CD1c-positive myeloid dendritic cell (primary cell): ENCODE measurements around the gene PSORS1C1.
"Not testable (repeated sequence)": the region's sequence is repeated elsewhere in the genome, so short reads cannot be mapped to it uniquely, and the experiment has no call there.

Experiments used
- DNase-seq: peaks from one replicate; pipeline ENCODE4 v3.0.0-alpha.2; 2016; ENCODE audit errors: extremely low spot score

The PSORS1C1 gene

DNA sequence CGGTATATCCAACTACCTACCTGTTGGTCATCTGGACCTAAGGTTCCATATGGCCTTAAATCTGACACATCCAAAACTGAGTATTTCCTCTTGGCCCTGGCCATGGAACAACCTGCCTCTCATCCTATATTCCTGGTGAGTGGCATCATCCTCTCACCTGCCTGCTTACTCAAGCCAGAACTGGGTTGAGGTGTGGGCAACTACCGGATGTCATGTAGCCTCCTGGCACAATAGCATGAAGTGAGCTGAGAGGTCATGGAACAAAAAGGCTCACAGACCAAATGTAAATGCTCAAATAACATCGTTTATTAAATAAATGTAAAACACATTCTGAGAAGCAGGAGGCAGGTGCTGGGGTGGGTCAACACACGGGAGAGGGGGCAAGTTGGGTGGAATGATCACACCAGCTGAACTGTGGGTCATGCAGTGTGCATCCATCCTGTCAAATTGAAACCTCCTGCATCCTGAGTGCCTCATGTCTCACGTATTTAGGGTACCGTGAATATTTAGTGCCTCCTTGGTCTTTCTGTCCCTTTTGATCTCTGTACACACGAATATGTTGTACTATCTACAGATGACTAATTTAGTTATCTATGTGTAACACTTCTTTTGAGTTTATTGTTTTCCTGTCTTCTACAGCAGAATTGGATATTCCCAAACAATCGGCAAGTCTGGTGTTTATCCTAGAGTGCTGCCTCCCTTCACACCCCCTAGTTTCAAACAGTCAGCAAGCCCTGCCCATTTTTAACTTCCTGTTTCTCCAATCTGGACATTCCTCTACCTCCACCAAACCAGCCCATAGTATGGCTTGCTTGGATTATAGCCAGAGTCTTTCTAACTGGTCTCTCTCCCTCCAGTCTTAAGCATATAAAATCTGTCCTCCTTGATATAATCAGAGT is 63.8 kb downstream of the PSORS1C1 start:
- no peak for DNase-seq

DNA sequence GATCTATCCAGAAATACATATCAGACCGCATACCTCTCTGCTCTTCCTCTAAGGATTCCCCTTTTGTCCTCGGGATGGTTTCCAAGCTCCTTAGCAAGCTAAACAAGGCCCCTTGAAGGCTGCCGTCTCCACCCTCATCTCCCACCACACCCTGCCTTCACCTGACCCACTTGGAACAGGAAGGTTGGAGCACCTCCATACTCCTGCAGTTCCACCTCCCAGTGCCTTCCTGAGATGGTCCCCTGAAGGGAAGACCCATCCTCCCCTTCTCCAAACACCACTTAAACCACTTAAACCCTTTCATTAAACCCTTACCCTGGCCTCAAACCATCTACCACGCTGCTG is 64.4 kb downstream of the PSORS1C1 start:
- DNase-seq = no peak

DNA sequence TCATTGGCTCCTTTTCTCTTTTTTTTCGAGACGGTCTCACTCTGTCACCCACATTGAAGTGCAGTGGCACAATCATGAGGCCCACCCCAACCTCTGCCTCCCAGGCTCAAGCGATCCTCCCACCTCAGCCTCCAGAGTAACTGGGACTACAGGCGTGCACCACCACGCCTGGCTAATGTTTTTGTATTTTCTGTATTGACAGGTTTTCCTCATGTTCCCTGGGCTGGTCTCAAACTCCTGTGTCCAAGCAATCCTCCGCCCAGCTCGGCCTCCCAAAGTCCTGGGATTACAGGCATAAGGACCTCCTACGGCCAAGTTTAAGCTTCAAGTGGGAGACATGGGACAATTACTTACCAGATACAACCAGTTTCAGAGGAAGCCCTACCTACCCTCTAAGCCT is 65.3 kb downstream of the PSORS1C1 start:
- DNase-seq = no peak

DNA sequence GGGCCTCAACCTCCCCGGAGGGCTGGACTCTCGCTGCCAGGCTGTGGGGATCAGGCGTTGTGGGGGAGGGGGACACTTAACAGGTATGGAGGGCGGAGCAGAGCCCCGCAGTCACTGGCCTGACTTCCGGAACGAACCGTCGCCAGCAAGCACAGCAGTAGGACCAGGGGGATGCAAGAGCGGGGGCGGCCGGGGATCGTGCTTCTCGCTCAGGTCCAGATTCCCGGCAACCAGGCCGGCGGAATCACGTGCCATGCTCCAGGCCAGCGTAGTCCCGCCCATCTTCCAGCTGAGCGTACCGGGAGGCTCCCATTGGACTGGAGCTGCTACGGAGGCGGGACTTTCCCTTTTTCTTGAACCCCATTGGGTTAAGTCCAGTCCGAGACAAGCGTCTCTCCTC is 65.9 kb downstream of the PSORS1C1 start:
- DNase-seq = peak; percentile 78

DNA sequence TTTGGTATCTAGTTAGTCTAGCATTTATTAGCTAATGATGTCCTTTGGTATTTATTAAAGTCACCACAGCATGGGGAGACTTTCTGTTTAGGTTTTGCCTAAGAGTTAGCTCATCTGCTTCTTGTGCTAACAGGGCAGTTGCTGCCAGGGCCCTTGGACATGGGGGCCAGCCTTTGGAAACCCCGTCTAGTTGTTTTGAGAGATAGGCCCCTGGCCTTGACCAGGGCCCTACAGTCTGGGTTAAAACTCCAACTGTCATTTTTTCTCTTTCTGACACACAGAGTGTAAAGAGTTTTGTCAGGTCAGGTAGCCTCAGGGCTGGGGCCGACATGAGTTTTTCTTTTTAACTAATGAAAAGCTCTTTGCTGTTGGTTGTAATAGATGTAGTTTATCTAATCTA is 68.7 kb downstream of the PSORS1C1 start:
- not testable (repeated sequence) for DNase-seq

DNA sequence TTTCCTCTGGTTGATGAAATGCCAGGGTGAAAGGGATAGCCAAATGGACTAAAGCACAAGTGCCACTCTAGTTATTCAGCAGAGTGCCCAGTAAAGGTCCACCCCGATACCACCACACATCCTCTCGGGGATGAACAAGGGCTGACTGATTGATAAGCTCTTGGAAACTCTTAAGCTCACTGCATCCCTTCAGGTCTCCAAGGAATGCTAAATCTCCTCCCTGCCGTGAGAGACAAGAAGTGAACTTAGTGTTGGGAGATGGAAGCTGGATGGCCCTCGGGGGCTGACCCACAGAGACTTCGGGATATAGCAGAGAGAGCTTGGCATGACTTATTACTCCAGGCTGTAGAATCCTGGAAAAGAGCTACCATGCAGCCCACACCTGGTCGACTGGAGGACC is 69.3 kb downstream of the PSORS1C1 start:
- not testable (repeated sequence) for DNase-seq

DNA sequence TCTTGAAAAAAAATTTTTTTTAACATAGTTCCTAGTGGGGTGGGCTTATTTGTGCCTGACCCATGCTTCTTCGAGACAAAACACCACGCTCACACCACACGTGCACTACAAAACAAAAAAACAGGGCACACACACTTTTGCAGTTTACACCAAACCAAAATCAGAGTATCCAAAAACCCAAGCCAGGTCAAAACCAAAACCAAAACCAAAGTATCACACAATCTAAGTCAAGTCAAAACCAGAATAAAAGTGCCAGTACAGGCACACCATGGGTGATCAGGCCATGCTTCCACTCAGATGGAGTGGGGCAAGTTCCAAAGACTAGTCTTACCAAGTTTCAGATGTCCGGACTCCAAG is 71.1 kb downstream of the PSORS1C1 start:
- DNase-seq = not testable (repeated sequence)

DNA sequence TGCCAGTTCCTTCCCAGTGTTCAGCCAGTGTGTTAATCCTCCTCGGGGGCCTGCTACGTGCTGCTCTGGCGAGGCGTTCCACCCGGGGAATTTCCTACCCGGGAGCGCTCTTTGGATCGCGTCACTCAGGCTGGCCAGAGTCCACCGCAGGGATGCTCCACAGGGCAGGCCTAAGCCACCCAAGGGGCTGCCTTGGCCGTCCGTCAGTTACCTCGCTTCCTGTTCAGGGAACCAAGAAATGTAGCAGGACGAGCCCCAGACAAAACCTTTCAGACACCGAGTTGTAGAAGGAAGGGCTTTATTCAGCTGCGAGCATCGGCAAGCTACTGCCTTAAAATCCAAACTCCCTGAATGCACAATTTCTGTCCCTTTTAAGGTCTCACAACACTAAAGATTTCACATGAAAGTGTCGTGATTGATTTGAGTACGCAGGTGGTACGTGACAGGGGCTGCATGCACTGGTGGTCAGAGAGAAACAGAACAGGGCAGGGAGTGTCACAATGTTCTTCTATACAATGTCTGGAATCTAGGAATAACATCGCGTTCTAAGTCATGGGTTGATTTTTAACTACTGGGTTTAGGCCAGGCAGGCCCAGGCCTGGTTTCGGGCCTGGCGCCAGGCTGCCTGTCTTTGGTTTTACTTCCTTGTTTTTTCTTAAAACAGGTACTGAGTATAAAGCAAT is 71.6 kb downstream of the PSORS1C1 start:
- no peak for DNase-seq

DNA sequence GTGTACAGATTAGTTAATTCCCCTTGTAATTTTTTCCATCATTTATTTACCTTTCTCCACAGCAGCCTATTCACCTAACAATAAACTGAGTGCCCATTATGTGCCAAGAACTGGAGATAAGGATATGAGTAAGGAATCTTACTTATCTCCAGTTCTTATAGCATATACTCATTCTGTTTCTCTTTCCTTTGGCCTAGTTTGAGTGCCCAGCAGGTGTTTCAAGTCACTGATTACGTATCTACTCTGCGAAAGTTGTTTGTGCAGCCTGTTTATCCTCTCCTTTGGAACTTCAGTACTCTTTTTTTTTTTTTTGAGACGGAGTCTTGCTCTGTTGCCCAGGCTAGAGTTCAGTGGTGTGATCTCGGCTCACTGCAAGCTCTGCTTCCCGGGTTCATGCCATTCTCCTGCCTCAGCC is 73.2 kb downstream of the PSORS1C1 start:
- no peak for DNase-seq

DNA sequence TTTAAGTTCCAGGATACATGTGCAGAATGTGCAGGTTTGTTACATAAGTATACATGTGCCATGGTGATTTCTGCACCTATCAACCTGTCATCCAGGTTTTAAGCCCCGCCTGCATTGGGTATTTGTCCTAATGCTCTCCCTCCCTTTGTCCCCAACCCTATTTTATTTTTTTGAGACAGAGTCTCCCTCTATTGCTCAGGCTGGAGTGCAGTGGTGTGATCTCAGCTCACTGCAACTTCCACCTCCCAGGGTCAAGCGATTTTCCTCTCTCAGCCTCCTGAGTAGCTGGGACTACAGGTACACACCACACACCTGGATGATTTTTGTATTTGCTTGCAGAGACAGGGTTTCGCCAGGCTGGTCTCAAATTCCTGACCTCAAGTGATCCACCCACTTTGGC is 74.6 kb downstream of the PSORS1C1 start:
- not testable (repeated sequence) for DNase-seq
